Natural killer cell (primary cell): Measurements from ENCODE around the gene NIPAL1. TPM values are rescaled to one million over a fixed set of nuclear protein-coding genes. Genes with fewer than 3 reads are reported as not detected.

Experiments
- ATAC-seq, 3 donors: fragments of 150-1000 bp in 2 of 3; fragments of 200-7000 bp in 1 of 3; cut with Tn5 transposase; 1 replicate in 1 of 3; 2 replicates in 2 of 3; pipeline ENCODE4 v1.10.0; 2021; ENCODE audit warnings: mild to moderate bottlenecking in 2 of 3, moderate library complexity in 2 of 3
- DNase-seq, 2 donors: peaks; one replicate each; pipeline versions ENCODE4 v3.0.0 to v3.0.0-alpha.2; 2013 to 2021; ENCODE audit warnings: mixed read lengths in 1 of 2
- H3K27ac ChIP-seq: one replicate; pipeline ENCODE4 v1.5.1; 2013; ENCODE audit warnings: mild to moderate bottlenecking, low read length
- H3K27me3 ChIP-seq: one replicate; pipeline ENCODE4 v1.6.1; 2013; ENCODE audit warnings: low read length; ENCODE audit not compliant: control insufficient read depth, insufficient read depth
- H3K36me3 ChIP-seq: one replicate; pipeline ENCODE4 v1.6.1; 2013; ENCODE audit warnings: low read length; ENCODE audit not compliant: control insufficient read depth, insufficient read depth
- H3K4me1 ChIP-seq: one replicate; pipeline ENCODE4 v1.6.1; 2013; ENCODE audit warnings: low read length; ENCODE audit not compliant: control insufficient read depth, insufficient read depth
- H3K4me3 ChIP-seq: one replicate; pipeline ENCODE4 v1.5.1; 2013; ENCODE audit warnings: low read length
- H3K9me3 ChIP-seq: one replicate; pipeline ENCODE4 v1.6.1; 2013; ENCODE audit warnings: low read length; ENCODE audit not compliant: control insufficient read depth, insufficient read depth
- H3K27ac Mint-ChIP-seq, 2 donors: one replicate each; pipeline ENCODE4 v1.8.0; 2022; ENCODE audit warnings: mild to moderate bottlenecking in 2 of 2, mixed read lengths in 2 of 2, moderate library complexity in 1 of 2
- H3K27me3 Mint-ChIP-seq, 2 donors: one replicate each; pipeline ENCODE4 v1.8.0; 2022; ENCODE audit warnings: low read depth in 2 of 2, mixed read lengths in 2 of 2
- H3K36me3 Mint-ChIP-seq: one replicate; pipeline ENCODE4 v1.8.0; 2022; ENCODE audit warnings: mixed read lengths
- H3K4me1 Mint-ChIP-seq, 2 donors: one replicate each; pipeline ENCODE4 v1.8.0; 2022; ENCODE audit warnings: mixed read lengths in 2 of 2
- H3K4me3 Mint-ChIP-seq: one replicate; pipeline ENCODE4 v1.8.0; 2022; ENCODE audit warnings: mild to moderate bottlenecking, moderate library complexity, mixed read lengths
- H3K9me3 Mint-ChIP-seq, 2 donors: one replicate each; pipeline ENCODE4 v1.8.0; 2022; ENCODE audit warnings: mixed read lengths in 2 of 2
- WGBS: methylation state at CpG from one replicate; pipeline ENCODE4 v1.1.7; 2013; ENCODE audit warnings: missing lambda C conversion rate; ENCODE audit not compliant: insufficient coverage; 5-methylcytosine and 5-hydroxymethylcytosine counted together
- intact Hi-C: fragments of 100-400 bp; cut with micrococcal nuclease; formaldehyde crosslinking; loops from one replicate; pipeline ENCODE4 v1.14.2; 2022
- total RNA-seq, 4 donors: library from RNA; stranded (reverse); fragments of 120-200 nt in 1 of 4; gene quantifications; one replicate each; pipeline versions ENCODE4 v1.2.3 to v1.2.4, GENCODE V29; 2013 to 2022
- TF ChIP-seq, protein P1 (sequence below): fragments of 200-600 bp; IDR thresholded peaks from one replicate; pipeline ENCODE4 v1.8.0; 2022; ENCODE audit warnings: antibody characterized with exemption

The NIPAL1 gene
- total RNA-seq, result 1 to 10 TPM in 1 of 3 donors, not detected in 2; 1.4 TPM
- 0.74 TPM for total RNA-seq (2013)

DNA sequence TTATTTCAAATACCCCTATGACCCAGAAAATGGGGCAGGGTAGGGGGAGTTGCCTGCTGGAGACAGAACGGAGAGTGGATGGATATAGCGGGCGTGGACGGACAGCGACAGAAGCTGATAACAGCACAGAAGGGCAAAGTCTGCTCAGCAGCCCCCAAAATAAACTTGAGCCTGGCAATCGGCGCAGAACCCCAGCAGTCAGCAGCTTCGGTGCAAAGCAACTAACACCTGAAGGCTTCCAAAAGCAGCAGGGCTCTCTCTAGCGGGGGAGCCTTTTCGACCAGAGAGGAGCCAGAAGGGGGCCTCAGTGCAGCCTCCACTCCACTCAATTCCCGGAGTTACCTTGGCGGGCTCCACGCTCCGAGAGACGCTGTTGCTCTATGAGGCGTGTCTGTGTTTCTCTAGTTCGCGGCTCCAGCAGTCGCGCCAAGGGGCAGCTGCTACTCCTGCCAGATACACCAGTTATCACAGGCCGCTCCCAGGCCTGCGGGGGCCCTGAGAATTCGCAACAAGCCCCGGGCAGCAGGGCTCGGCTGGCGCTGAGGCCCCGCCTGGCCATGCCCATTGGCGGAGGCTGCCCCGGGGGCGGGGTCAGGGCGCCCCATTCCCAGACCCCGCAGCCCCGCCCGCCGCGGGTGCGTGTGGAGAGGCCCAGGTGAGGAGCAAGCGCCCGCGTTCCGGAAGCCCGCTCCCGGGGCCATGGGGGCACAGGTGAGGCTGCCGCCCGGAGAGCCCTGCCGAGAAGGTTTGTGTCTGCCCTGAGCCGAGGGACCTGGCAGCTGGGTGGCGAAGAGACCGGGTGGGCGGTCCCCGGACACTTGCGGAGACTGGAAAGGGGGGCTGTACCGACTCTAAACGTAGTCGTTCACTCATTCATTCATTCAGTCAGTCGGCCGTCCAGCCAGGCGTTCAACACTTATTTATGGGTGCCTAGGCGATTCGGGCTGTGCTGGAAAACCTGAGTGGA, at the start of gene NIPAL1, which contains the start of gene CNGA1:
NIPAL1 (plus strand) TSS at position 632 of the 967 bp plus-strand sequence; CDS start at position 700, 68 bp downstream.
CNGA1 (minus strand) TSS at position 541 of the 967 bp plus-strand sequence. CDS start 63,992 bp downstream, outside the sequence.
- Histone ChIP-seq H3K4me1 (peaks cover 20% of the 10 kb centered on the region), H3K4me3 (peak within 1 kb of the TSS; percentile 60), H3K27ac (no peak within 1 kb of the TSS), H3K27me3 (peaks cover 12% of the 10 kb centered on the region), H3K9me3 (no peaks in the 10 kb centered on the region), H3K36me3 (no peaks in the 10 kb centered on the region)
- no peaks in the 10 kb centered on the region for H3K36me3 Mint-ChIP-seq
- TF ChIP-seq, protein P1, sequence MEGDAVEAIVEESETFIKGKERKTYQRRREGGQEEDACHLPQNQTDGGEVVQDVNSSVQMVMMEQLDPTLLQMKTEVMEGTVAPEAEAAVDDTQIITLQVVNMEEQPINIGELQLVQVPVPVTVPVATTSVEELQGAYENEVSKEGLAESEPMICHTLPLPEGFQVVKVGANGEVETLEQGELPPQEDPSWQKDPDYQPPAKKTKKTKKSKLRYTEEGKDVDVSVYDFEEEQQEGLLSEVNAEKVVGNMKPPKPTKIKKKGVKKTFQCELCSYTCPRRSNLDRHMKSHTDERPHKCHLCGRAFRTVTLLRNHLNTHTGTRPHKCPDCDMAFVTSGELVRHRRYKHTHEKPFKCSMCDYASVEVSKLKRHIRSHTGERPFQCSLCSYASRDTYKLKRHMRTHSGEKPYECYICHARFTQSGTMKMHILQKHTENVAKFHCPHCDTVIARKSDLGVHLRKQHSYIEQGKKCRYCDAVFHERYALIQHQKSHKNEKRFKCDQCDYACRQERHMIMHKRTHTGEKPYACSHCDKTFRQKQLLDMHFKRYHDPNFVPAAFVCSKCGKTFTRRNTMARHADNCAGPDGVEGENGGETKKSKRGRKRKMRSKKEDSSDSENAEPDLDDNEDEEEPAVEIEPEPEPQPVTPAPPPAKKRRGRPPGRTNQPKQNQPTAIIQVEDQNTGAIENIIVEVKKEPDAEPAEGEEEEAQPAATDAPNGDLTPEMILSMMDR, result no peak
- ATAC-seq (peak; percentile 88 to 95 (median 93)), DNase-seq (peak; percentile 60 to 79)
- H3K27me3 Mint-ChIP-seq, result peaks cover 27 to 31% of the 10 kb centered on the region in 2 donors
- peak within 1 kb of the TSS in 1 of 2 donors; percentile 22 for H3K27ac Mint-ChIP-seq
- intact Hi-C loops, result no loop called here
- no peaks in the 10 kb centered on the region for H3K9me3 Mint-ChIP-seq
- H3K4me1 Mint-ChIP-seq, result peaks cover 6 to 21% of the 10 kb centered on the region in 2 donors
- 5% methylated on average over 60 of the region's 60 CpGs for WGBS
- peak within 1 kb of the TSS; percentile 87 for H3K4me3 Mint-ChIP-seq

DNA sequence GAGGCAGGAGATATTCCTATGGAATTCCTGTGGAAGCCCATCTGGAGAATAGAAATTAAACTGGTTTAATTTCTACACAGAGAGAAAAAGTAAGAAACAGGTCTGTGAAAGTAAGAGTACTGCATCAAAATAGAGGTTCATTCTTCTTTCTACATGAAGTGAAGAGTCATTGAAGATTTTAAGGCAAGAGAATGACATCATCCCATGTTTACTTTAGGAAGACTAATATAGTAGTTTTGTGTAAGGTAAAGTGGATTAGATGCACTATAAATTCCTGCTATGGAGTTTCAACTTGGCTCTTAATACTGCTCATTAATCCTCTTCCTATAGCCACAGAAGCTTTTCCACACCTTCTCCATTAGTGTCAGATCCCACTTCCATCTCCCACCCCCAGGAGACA, 47.7 kb upstream of the NIPAL1 start:
- no peak overlapping the region for H3K4me3 Mint-ChIP-seq
- DNase-seq (no peak), ATAC-seq (no peak)
- Histone ChIP-seq H3K4me1 (no peaks in the 10 kb centered on the region), H3K27me3 (no peaks in the 10 kb centered on the region), H3K36me3 (no peaks in the 10 kb centered on the region), H3K27ac (no peak overlapping the region), H3K4me3 (no peak overlapping the region), H3K9me3 (no peaks in the 10 kb centered on the region)
- H3K9me3 Mint-ChIP-seq, result no peaks in the 10 kb centered on the region
- TF ChIP-seq, protein P1, result no peak
- intact Hi-C loops, result no loop called here
- no peak overlapping the region for H3K27ac Mint-ChIP-seq
- H3K36me3 Mint-ChIP-seq, result no peaks in the 10 kb centered on the region
- peaks cover 20 to 35% of the 10 kb centered on the region in 2 donors for H3K27me3 Mint-ChIP-seq
- no peaks in the 10 kb centered on the region for H3K4me1 Mint-ChIP-seq

DNA sequence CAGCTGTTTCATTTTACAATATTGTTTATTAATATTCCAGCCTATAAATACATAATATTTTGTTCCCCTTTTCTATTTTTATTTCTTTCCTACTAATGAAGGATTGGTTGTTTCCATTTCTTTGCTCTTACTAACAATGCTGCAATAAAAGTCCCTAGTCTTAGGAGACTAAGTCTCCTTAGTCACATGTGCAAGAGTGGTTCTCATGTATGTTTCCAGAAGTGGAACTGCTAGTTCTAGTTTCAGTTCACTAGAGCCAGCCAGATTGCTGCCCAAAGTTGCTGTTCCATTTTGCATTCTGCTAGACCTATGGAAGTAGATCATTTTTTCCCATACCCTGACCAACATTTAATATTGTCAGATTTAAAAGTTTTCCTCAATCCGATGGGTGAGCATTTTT, 44.4 kb upstream of the NIPAL1 start:
- Mint-ChIP-seq H3K27me3 (peaks cover 19 to 32% of the 10 kb centered on the region in 2 donors), H3K4me3 (no peak overlapping the region), H3K4me1 (no peaks in the 10 kb centered on the region), H3K9me3 (no peaks in the 10 kb centered on the region), H3K36me3 (no peaks in the 10 kb centered on the region), H3K27ac (no peak overlapping the region)
- TF ChIP-seq, protein P1, result no peak
- Histone ChIP-seq H3K4me3 (no peak overlapping the region), H3K9me3 (no peaks in the 10 kb centered on the region), H3K27ac (no peak overlapping the region), H3K36me3 (no peaks in the 10 kb centered on the region), H3K4me1 (no peaks in the 10 kb centered on the region), H3K27me3 (no peaks in the 10 kb centered on the region)
- WGBS, result no CpG with 5 or more reads among the region's 1 CpG
- ATAC-seq (no peak), DNase-seq (no peak)
- intact Hi-C loops, result no loop called here
